Measurements from ENCODE around the gene COL27A1.

DNA sequence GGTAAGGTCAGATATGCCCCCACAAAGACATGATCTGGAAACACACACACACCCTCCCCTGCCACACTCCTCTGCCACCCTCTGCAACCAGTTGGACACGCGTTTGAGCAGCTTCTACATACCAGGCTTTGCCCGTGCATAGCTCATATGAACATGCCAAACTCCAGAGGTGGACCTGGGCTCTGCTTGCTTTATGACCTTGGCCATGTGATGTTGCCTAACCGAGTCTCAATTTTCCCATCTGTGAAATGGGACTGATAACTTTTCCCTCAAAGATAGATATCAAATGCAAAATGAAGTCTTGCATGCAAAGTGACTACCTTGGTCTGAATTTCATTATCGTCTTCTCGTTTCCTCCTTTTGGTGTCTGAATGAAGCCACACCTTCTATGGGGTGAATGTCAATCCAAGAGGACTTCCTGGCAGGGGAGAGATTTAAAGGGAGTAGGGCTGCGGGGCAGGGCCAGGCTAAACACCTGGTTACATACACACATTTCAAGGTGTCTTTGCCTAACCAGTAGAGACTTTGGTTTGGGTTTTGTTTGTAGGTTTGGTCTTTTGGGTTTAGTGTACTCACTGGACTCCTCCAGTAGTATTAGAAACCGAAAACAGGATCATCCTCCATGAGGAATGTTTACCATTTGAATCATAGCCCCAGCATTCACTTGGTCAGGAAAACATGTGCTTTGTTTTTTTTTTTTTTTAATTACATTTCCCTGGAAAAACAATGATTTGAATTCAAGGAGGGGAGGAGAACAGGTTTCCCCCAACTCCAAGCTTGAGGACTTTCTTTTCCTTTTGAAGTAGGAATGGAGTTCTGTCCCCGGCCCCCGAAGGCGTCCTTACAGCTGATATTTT lies 63.2 kb downstream of the COL27A1 start:
- TF ChIP-seq, protein P1, sequence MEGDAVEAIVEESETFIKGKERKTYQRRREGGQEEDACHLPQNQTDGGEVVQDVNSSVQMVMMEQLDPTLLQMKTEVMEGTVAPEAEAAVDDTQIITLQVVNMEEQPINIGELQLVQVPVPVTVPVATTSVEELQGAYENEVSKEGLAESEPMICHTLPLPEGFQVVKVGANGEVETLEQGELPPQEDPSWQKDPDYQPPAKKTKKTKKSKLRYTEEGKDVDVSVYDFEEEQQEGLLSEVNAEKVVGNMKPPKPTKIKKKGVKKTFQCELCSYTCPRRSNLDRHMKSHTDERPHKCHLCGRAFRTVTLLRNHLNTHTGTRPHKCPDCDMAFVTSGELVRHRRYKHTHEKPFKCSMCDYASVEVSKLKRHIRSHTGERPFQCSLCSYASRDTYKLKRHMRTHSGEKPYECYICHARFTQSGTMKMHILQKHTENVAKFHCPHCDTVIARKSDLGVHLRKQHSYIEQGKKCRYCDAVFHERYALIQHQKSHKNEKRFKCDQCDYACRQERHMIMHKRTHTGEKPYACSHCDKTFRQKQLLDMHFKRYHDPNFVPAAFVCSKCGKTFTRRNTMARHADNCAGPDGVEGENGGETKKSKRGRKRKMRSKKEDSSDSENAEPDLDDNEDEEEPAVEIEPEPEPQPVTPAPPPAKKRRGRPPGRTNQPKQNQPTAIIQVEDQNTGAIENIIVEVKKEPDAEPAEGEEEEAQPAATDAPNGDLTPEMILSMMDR (IDR thresholded peaks at IDR 0.05; ENCODE audit: low read depth, low read length), result no peak
- TF ChIP-seq POLR2A (IDR thresholded peaks at IDR 0.05; ENCODE audit: extremely low read depth, insufficient read length), result no peak

Data from NB4 (cell line).